Fibroblast of peridontal ligament (primary cell): ENCODE results near the gene REN.

ENCODE experiments used
- DNase-seq: peaks from one replicate; pipeline ENCODE4 v3.0.0-alpha.2; 2010; ENCODE audit errors: extremely low read depth

REN gene

GRCh38 chr1:204190212-204191211 lies 24.4 kb upstream of the REN start:
- peak; percentile 40 for DNase-seq

DNA sequence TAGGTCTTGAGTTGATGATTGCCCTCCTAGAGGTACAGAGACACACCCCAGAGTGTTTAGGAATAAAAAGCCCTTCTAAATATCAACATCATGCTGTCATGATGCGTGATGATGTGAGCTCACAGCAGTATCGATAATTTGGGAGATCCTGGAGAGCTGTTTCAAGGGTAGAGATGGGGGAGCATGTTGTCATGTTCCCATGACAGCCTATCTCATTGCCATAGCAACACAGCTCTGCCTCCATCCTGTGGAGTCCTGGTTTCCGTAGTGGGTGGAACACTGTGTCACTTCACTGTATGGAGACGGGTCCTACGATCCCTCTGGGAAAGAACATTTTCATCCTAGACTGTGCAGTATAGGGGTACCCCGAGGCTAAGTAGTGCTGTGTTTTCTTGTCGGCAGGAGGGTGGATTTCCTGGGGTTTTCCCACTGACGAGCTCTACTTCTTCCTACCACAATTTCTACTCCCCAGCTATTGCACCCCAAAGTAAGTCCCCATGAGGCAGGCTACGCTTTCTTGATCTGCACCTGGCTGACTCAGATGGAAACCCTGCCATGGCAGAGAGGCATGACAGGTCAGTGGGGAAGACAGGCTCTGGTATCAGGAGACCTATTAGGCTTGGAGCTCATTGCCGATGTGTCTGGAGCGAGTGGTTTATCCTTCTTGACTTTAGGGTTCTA lies 23.0 kb upstream of the REN start:
- DNase-seq = no peak

DNA sequence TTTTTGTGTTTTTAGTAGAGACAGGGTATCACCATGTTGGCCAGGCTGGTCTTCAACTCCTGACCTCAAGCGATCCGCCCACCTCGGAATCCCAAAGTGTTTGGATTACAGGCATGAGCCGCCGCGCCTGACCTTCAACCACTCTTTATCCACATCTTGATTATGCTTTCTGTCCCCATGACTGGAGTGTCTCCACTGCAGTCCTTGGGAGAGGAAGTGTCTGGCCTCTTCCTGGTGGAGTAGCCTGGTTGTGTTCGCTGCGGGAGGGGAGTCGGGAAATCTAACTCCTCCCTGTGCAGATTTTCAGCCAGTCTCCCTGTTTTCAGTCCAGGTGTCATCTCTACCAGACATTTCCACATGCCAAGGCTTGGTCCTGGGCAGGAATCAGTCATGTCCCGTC lies 20.5 kb upstream of the REN start:
- DNase-seq = no peak

DNA sequence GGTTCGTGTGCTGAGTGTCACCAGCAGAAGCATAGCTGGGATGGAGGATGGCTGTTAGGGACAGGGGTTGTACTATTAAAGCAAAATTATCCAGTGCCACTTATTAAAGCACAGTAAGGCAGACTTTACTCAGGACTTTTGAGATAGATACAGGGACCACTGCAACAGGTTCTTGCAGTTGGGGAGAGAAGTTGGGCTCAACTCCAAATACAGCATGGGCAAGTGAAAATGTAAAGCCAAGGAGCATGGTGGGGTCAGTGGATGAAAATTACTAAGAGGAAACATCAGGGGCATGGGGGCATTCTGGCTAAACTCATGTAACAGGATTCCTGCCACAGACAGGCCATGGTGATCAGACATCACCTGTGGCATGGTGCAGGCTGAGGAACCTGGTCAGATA lies 15.0 kb upstream of the REN start:
- DNase-seq = no peak

- no peak for DNase-seq
Observed at GRCh38 chr1:204180133-204180532, 14.0 kb upstream of the REN start.

DNA sequence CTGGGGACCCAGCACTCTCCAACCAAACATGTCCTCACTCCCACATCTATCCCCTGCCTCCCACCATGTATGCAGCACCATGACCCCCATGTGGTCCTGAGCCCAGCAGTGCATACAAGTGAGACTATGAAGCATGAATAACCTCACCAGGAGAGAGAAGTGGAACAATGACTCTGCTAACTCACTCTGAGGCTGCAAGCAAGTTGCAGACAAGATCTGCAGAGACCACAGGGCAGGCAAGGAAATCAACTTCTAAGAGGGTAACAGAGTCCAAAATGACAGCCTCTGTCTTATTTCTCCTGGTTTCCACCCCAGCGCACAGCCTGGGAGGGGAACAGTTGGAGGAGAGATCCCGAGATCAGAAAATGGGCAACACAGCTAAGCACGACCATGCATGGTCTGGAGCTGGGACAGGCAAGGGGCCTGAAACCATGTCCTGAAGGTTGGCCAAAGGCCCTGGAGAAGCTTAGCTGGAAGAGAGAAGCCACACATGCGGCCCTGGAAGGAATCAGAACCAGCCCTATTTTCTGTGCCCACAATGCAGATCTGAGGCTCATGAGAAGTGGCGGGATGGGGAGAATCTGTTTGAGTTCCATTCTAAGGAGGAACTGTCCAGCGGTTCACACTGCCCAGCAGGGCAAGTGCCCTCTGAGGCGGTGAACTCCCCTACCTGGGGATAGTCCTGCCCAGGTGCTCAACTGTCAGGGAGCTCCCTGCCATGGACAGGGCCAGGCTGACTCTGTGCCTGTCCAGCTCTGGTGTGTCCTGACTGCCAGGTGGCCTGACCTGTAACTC lies 12.5 kb upstream of the REN start:
- DNase-seq = no peak

- DNase-seq = no peak
Observed at GRCh38 chr1:204177133-204177532, 11.0 kb upstream of the REN start.

DNA sequence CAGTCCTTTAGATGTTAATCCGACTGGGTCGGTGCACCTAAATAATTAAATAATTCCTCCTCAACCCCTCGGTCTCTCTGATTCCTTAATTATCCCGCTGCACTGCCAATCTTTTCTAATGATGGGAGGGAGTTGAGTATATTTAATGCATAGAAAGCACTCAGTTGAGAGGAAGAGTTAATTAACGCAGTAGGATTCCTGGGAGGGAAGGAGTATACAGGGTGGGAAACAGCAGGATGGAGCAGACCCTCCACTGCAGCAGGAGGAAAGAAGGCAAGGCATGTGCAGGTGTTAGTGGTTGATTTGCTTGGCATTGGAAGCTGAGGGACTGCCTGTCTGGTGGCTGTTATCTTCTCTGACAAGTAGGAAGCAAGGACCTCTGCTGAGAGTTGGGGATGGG lies 9.9 kb upstream of the REN start:
- DNase-seq = no peak

- DNase-seq = no peak
Observed at GRCh38 chr1:204174958-204175357, 8.8 kb upstream of the REN start.

DNA sequence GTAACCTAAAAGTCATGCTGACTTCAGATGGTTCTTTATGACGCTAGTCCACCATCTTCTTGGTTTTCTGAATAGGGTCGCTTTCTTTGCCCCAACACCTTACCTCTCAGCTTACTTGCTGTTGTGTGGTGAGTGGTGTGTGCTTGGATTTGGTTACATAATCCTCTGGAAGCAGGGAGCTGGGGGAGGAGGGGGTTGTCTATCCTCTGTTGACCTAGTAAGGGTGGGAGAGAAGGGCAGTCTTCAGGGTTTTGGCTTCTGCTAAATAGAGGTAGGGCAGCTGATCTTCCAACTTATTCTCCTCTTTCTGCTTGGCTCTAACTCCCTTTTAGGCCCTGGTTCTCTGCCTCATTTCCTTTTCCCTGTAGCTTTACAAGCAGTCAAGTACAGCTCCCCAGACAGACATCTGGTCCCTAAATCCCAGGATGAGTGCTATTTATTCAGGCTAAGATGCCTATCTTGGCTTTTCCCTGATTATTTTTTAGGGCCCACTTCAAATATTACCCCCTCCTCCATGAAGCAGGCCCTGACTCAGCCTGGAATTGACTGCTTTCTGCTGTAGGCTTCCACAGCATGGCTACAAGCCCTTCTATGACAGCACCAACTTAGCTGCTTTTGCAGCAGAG lies 6.4 kb upstream of the REN start:
- no peak for DNase-seq

- DNase-seq = peak; percentile 11
Observed at GRCh38 chr1:204171751-204172178, 5.6 kb upstream of the REN start.

DNA sequence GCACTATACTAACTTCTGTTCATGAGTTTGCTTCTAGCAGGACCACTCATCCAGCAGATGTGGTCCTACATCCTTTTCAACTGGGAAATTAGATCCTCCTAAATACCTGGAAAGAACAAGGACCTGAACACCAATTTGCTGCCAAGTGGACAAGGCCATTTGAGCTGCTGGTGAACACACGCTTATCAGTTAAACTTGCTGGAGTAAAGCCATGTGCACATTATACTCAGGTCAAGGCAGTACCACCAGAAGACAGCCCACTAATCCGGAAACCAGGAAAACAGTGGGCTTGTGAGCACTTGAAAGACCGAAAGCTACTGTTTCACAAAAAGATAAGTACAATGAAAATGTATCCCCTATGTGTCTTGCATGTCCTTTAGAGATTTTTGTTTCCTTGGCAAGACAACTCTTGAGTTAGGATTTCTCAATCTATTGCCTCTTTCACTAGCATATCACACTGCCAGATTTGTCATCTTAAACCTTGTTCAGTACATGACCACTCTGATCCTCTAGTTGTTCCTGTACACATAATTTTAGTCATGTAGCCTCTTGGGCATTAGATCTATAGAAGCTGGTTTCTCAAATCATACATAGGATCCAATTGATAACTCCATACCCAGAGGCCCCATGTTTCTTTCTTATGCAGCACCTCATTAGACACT lies 4.5 kb upstream of the REN start:
- no peak for DNase-seq

DNA sequence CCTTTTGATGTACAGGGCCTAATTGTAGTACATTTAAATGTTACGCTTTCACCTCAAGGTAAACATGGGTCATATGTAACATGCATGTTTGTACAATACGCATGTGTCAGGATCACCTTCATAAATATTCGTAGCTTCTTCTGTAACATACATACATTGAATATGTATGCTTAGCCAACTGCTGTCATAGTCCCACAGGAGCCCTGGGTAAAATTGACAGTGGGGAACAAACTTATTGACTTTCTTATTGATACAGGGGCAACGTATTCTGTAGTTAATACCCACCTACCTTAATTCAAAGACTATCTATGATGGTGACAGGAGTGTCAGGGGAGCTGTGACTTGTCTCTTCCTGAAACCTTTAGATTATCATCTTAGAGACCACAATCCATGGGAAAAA lies 3.7 kb upstream of the REN start:
- no peak for DNase-seq

DNA sequence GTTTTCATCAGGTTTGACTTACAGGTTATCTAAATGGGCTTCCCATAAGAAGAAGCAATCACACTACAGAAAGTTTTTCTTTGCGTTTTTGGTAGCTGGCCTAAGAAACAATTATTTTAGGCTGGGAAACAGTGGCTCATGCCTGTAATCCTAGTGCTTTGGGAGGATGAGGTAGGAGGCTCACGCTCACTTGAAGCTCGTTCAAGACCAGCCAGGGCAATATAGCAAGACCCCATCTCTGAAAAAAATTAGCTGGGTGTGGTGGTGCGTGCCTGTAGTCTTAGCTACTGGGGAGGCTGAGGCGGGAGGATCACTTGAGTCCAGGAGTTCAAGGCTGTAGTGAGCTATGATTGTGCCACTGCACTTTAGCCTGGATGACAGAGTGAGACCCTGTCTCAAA lies 1.6 kb upstream of the REN start:
- no peak for DNase-seq

GRCh38 chr1:204162494-204163074 lies 3.6 kb downstream of the REN start:
- peak; percentile 52 for DNase-seq

GRCh38 chr1:204161609-204162493 lies 4.3 kb downstream of the REN start:
- DNase-seq = no peak

DNA sequence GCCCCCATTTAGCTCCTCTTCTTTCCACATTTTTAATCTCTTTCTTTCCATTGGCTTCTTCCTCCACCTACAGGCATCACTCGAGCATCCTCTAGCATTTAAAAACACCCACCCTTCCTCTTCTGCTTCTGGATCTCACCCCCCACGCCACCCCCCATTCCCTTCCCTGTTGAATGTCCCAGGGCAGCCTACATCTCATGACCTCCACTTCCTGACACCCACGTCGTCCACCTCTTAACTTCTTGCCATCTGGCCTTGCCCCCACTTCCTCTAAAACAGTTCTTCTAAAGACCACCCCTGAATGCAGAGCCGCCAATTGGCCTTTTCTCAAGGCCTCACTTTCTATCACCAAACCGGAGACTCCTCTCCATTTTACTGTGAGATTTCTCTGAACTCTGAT lies 8.2 kb downstream of the REN start:
- no peak for DNase-seq

GRCh38 chr1:204155881-204156280 lies 10.3 kb downstream of the REN start:
- DNase-seq = no peak

DNA sequence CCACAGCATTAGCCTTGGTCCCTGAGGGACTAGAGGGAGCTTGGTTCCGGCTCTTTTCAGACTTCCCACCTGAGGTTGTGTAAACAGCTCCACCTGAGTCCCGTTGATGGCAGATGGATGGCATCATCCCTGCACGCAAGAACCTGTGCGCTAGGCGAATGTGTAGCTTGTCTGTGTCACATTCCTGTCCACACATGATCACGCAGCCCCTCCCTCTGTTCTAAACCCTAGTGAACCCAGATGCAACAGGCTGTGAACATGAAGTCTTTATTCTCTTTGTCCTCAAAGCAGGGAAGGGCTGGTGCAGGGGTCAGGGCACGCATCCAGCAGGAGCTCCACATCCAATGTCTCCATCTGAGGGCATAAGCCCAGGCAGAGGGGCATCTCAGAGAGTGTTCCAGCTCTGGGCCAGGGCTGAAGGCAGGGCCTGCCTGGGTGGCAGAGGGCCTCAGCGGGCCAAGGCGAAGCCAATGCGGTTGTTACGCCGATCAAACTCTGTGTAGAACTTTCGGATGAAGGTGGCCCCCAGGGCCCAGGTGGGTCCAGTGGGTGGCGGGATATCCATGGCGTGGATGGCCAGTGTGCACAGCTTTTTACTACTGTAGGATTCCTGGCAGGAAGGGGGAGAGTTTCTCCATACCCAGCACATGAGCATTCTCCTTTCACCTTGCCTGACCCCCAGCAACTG lies 11.4 kb downstream of the REN start:
- no peak for DNase-seq
